HEK293 (cell line): Measurements from ENCODE around the gene UCKL1.

Experiments used
- GFI1B ChIP-seq: fragments of 450-650 bp; formaldehyde crosslinking; IDR thresholded peaks from 2 replicates; pipeline ENCODE4 v1.5.1; 2016; ENCODE audit warnings: missing biosample characterization, missing genetic modification characterization
- HOXD13 ChIP-seq: sonication (generic); formaldehyde crosslinking; IDR thresholded peaks from 2 replicates; pipeline ENCODE4 v1.8.0; 2022; ENCODE audit warnings: missing genetic modification reagents, borderline replicate concordance
- SP2 ChIP-seq: fragments of 450-650 bp; formaldehyde crosslinking; IDR thresholded peaks from 2 replicates; pipeline ENCODE4 v1.5.1; 2016; ENCODE audit warnings: missing biosample characterization, missing genetic modification characterization
- SP7 ChIP-seq: fragments of 450-650 bp; formaldehyde crosslinking; IDR thresholded peaks from 2 replicates; pipeline ENCODE4 v1.5.1; 2016; ENCODE audit warnings: missing biosample characterization, missing genetic modification characterization
- ZBTB11 ChIP-seq: fragments of 450-650 bp; formaldehyde crosslinking; conservative IDR thresholded peaks from 2 replicates; pipeline ENCODE4 v1.5.1; 2016; ENCODE audit warnings: low read depth, missing biosample characterization, missing genetic modification characterization
- ZFP3 ChIP-seq: fragments of 450-650 bp; formaldehyde crosslinking; IDR thresholded peaks from 2 replicates; pipeline ENCODE4 v1.5.1; 2016; ENCODE audit warnings: low read depth, missing biosample characterization, missing genetic modification characterization
- ZNF114 ChIP-seq: fragments of 450-650 bp; formaldehyde crosslinking; IDR thresholded peaks from 2 replicates; pipeline ENCODE4 v1.5.0; 2017; ENCODE audit warnings: missing biosample characterization, missing genetic modification characterization
- ZNF138 ChIP-seq: fragments of 450-650 bp; formaldehyde crosslinking; IDR thresholded peaks from 2 replicates; pipeline ENCODE4 v1.5.1; 2016; ENCODE audit warnings: missing biosample characterization, missing genetic modification characterization, borderline replicate concordance
- ZNF174 ChIP-seq: fragments of 450-650 bp; formaldehyde crosslinking; IDR thresholded peaks from 2 replicates; pipeline ENCODE4 v1.5.0; 2017; ENCODE audit warnings: missing biosample characterization, mild to moderate bottlenecking, missing genetic modification characterization
- ZNF223 ChIP-seq: fragments of 450-650 bp; formaldehyde crosslinking; IDR thresholded peaks from 2 replicates; pipeline ENCODE4 v1.5.1; 2016; ENCODE audit warnings: missing biosample characterization, missing genetic modification characterization
- ZNF23 ChIP-seq: fragments of 450-650 bp; formaldehyde crosslinking; IDR thresholded peaks from 2 replicates; pipeline ENCODE4 v1.5.1; 2016; ENCODE audit warnings: missing biosample characterization, missing genetic modification characterization, borderline replicate concordance
- ZNF324 ChIP-seq: fragments of 450-650 bp; formaldehyde crosslinking; IDR thresholded peaks from 2 replicates; pipeline ENCODE4 v1.5.1; 2016; ENCODE audit warnings: missing biosample characterization, missing genetic modification characterization
- ZNF341 ChIP-seq: fragments of 450-650 bp; formaldehyde crosslinking; IDR thresholded peaks from 2 replicates; pipeline ENCODE4; 2016; ENCODE audit warnings: low read depth, missing biosample characterization, missing genetic modification characterization
- ZNF350 ChIP-seq: fragments of 450-650 bp; formaldehyde crosslinking; IDR thresholded peaks from 2 replicates; pipeline ENCODE4 v1.5.0; 2017; ENCODE audit warnings: missing biosample characterization, mild to moderate bottlenecking, missing genetic modification characterization
- ZNF394 ChIP-seq: fragments of 450-650 bp; formaldehyde crosslinking; IDR thresholded peaks from 2 replicates; pipeline ENCODE4 v1.5.1; 2016; ENCODE audit warnings: missing biosample characterization, missing genetic modification characterization, mild to moderate bottlenecking, moderate library complexity, borderline replicate concordance
- ZNF416 ChIP-seq: fragments of 450-650 bp; formaldehyde crosslinking; IDR thresholded peaks from 2 replicates; pipeline ENCODE4 v1.5.1; 2016; ENCODE audit warnings: missing biosample characterization, missing genetic modification characterization
- ZNF514 ChIP-seq: fragments of 450-650 bp; formaldehyde crosslinking; IDR thresholded peaks from 2 replicates; pipeline ENCODE4 v1.5.1; 2016; ENCODE audit warnings: missing biosample characterization, missing genetic modification characterization
- ZNF518A ChIP-seq: fragments of 450-650 bp; formaldehyde crosslinking; conservative IDR thresholded peaks from 2 replicates; pipeline ENCODE4 v1.5.1; 2016; ENCODE audit warnings: low read depth, missing biosample characterization, missing genetic modification characterization
- ZNF571 ChIP-seq: fragments of 450-650 bp; formaldehyde crosslinking; IDR thresholded peaks from 2 replicates; pipeline ENCODE4 v1.5.0; 2017; ENCODE audit warnings: missing biosample characterization, missing genetic modification characterization
- ZNF626 ChIP-seq: fragments of 450-650 bp; sonication (Bioruptor Pico); formaldehyde crosslinking; IDR thresholded peaks from 2 replicates; pipeline ENCODE4 v1.5.1; 2018; ENCODE audit warnings: missing biosample characterization, missing genetic modification characterization, inconsistent platforms
- ZNF785 ChIP-seq: fragments of 450-650 bp; formaldehyde crosslinking; IDR thresholded peaks from 2 replicates; pipeline ENCODE4 v1.5.1; 2016; ENCODE audit warnings: missing biosample characterization, missing genetic modification characterization
- ZNF791 ChIP-seq: fragments of 450-650 bp; formaldehyde crosslinking; IDR thresholded peaks from 2 replicates; pipeline ENCODE4 v1.5.1; 2016; ENCODE audit warnings: missing biosample characterization, missing genetic modification characterization
- ZNF830 ChIP-seq: fragments of 450-650 bp; IDR thresholded peaks from 2 replicates; pipeline ENCODE4 v1.5.0; 2018; ENCODE audit warnings: missing biosample characterization, missing genetic modification characterization, low read depth, mild to moderate bottlenecking, moderate library complexity
- TF ChIP-seq, protein P1 (sequence below): fragments of 450-650 bp; formaldehyde crosslinking; IDR thresholded peaks from 2 replicates; pipeline ENCODE4 v1.5.1; 2016; ENCODE audit warnings: missing biosample characterization, missing genetic modification characterization, borderline replicate concordance
- TF ChIP-seq, protein P2 (sequence below): sonication (generic); formaldehyde crosslinking; IDR thresholded peaks from 2 replicates; pipeline ENCODE4 v1.8.1; 2022; ENCODE audit warnings: mild to moderate bottlenecking, moderate library complexity, missing genetic modification reagents

Gene UCKL1

DNA sequence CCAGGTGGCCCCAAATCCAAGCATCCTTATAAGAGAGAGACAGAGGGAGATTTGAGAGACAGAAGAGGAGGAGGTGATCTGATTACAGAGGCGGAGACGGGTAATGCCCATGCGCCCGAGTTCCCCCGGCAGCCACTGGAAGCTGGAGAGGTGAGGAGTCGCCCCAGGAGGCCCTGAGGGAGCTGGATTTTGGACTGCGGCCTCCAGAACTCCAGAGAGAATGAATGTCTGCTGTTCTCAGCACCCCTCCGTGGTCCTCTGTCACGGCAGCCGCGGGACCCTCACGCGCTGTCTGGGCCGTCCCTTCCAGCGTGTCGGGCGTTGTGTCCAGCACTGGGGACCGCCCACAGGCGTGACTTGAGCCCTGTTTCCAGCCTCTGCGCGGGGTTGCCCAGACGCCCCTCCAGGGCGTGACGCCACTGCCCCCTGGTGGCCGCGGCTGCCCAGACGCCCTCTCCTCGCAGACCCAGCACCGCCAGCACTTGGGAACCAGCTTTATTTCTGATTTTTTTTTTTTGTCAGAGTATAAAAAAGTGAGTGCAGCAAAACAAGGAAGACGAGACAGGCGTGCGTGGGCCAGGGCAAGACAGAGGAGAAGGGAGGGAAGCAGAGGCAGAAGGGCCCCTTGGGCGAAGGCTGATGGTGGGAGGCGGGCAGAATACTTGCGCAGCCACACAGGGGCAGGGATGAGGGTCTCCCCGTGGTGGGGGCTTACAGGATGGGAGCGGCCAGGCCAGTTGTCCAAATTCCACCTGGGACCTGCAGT is 17.6 kb upstream of the UCKL1 start (continued):
- TF ChIP-seq, protein P1, sequence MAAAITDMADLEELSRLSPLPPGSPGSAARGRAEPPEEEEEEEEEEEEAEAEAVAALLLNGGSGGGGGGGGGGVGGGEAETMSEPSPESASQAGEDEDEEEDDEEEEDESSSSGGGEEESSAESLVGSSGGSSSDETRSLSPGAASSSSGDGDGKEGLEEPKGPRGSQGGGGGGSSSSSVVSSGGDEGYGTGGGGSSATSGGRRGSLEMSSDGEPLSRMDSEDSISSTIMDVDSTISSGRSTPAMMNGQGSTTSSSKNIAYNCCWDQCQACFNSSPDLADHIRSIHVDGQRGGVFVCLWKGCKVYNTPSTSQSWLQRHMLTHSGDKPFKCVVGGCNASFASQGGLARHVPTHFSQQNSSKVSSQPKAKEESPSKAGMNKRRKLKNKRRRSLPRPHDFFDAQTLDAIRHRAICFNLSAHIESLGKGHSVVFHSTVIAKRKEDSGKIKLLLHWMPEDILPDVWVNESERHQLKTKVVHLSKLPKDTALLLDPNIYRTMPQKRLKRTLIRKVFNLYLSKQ: no peak
- TF ChIP-seq ZNF341 (tag by site-specific recombination): peak; percentile 39
- no peak for TF ChIP-seq ZNF350 (tag by site-specific recombination)
- TF ChIP-seq ZNF626 (tag by site-specific recombination): no peak
- TF ChIP-seq SP7 (tag by site-specific recombination): peak; percentile 71
- TF ChIP-seq ZNF571 (tag by site-specific recombination): no peak
- TF ChIP-seq ZNF416: no peak
- TF ChIP-seq ZNF174 (tag by site-specific recombination): no peak
- TF ChIP-seq ZNF518A (tag by site-specific recombination): no peak
- TF ChIP-seq ZNF23 (tag by site-specific recombination): no peak
- TF ChIP-seq HOXD13 (CRISPR knock-in tag): no peak
- no peak for TF ChIP-seq ZNF394 (tag by site-specific recombination)
- TF ChIP-seq, protein P2, sequence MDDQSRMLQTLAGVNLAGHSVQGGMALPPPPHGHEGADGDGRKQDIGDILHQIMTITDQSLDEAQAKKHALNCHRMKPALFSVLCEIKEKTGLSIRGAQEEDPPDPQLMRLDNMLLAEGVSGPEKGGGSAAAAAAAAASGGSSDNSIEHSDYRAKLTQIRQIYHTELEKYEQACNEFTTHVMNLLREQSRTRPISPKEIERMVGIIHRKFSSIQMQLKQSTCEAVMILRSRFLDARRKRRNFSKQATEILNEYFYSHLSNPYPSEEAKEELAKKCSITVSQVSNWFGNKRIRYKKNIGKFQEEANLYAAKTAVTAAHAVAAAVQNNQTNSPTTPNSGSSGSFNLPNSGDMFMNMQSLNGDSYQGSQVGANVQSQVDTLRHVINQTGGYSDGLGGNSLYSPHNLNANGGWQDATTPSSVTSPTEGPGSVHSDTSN (CRISPR knock-in tag): no peak
- TF ChIP-seq ZNF785 (tag by site-specific recombination): no peak
- no peak for TF ChIP-seq ZNF114 (tag by site-specific recombination)
- no peak for TF ChIP-seq ZBTB11 (tag by site-specific recombination)
- no peak for TF ChIP-seq ZNF324 (tag by site-specific recombination)
- no peak for TF ChIP-seq ZNF223
- no peak for TF ChIP-seq GFI1B (tag by site-specific recombination)
- TF ChIP-seq ZNF138: no peak
- TF ChIP-seq ZNF514: no peak
- no peak for TF ChIP-seq ZNF830
- no peak for TF ChIP-seq ZNF791 (tag by site-specific recombination)
- no peak for TF ChIP-seq ZFP3
- peak; percentile 76 for TF ChIP-seq SP2 (tag by site-specific recombination)
